ENCODE measurements around the gene VWA5B1.

DNA sequence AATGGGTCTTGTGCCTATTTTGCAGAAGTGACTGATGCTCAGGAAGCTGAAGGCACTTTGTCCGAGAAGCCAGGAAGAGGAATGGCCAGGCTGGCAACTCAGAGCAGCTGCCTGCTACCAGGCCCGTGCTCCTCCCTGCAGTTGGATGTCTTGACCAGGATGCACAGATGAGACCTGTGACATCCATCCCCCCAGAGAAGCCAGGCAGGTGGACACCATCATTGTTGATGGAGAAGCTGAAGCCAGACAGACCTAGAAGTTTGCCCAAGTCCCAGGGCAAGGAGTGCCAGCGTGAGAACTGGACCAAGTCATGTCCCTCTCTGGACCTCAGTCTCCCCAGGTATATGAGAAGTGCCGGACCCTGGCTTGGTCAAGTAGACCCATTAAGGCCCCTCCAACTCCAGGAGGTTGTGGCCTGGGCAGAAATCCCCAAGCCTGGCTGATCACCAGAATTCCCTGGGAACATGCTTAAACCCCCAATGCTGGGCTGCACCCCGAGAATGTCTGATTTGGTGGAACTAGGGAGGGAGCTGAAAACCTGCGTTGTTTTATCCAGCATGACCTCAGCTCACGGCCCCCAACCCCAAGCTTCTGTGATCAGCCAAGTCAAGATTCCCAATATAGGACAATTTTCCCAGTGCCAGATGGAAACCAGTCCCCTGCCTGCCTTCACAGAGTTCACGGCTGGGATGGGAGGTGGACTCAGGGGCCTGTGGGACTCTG lies 112.9 kb downstream of the VWA5B1 start:
- TF ChIP-seq, protein P1, sequence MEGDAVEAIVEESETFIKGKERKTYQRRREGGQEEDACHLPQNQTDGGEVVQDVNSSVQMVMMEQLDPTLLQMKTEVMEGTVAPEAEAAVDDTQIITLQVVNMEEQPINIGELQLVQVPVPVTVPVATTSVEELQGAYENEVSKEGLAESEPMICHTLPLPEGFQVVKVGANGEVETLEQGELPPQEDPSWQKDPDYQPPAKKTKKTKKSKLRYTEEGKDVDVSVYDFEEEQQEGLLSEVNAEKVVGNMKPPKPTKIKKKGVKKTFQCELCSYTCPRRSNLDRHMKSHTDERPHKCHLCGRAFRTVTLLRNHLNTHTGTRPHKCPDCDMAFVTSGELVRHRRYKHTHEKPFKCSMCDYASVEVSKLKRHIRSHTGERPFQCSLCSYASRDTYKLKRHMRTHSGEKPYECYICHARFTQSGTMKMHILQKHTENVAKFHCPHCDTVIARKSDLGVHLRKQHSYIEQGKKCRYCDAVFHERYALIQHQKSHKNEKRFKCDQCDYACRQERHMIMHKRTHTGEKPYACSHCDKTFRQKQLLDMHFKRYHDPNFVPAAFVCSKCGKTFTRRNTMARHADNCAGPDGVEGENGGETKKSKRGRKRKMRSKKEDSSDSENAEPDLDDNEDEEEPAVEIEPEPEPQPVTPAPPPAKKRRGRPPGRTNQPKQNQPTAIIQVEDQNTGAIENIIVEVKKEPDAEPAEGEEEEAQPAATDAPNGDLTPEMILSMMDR (IDR thresholded peaks at IDR 0.05; ENCODE audit: low read length), result no peak
- TF ChIP-seq EZH2phosphoT487 (IDR thresholded peaks at IDR 0.05; ENCODE audit: low read length), result no peak
